Measurements from ENCODE around the gene EHD1. TPM values are rescaled to one million over a fixed set of nuclear protein-coding genes. Genes with fewer than 3 reads are reported as not detected.

Gene EHD1
- total and polyA plus RNA-seq, 9 of the 15 experiments (the other 6 are each of a cell fraction or from before 2014, with no cell fraction given), result 0.46 to 65.0 (median 16.4) TPM

DNA sequence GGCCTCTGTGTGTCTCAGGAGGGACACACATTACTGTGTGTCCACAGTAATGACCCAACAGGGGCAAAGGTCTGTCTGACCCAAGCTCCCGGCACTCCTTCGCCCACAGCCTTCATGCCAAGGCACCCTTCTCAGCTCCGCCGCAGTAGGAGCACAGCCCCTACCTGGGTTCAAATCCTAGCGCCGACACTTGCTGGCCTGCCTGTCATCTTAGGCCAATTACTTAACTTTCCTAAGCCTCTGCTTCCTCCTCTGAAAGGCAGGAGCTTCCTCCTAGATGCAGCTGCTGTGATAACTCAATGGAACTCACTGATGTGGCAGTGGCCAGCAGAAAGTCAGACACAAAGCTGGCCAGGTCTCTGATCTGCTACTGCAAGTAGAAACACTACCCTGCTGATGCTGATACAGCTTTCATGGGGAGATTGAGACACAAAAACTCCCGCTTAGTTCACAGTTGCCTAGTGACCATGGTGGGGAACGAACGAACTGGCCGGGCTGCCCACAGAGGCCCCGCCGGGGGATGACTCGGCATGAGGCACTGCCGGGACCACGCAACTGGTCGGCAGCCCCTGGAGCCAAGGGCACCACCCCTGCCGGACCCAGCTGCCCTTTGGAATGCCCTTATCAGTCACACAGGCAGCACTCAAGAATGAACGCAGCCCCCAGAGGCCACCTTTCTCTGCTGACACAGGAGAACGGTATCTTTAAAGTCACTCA, 8.1 kb downstream of the EHD1 start (continued):
- TF ChIP-seq, protein P1, sequence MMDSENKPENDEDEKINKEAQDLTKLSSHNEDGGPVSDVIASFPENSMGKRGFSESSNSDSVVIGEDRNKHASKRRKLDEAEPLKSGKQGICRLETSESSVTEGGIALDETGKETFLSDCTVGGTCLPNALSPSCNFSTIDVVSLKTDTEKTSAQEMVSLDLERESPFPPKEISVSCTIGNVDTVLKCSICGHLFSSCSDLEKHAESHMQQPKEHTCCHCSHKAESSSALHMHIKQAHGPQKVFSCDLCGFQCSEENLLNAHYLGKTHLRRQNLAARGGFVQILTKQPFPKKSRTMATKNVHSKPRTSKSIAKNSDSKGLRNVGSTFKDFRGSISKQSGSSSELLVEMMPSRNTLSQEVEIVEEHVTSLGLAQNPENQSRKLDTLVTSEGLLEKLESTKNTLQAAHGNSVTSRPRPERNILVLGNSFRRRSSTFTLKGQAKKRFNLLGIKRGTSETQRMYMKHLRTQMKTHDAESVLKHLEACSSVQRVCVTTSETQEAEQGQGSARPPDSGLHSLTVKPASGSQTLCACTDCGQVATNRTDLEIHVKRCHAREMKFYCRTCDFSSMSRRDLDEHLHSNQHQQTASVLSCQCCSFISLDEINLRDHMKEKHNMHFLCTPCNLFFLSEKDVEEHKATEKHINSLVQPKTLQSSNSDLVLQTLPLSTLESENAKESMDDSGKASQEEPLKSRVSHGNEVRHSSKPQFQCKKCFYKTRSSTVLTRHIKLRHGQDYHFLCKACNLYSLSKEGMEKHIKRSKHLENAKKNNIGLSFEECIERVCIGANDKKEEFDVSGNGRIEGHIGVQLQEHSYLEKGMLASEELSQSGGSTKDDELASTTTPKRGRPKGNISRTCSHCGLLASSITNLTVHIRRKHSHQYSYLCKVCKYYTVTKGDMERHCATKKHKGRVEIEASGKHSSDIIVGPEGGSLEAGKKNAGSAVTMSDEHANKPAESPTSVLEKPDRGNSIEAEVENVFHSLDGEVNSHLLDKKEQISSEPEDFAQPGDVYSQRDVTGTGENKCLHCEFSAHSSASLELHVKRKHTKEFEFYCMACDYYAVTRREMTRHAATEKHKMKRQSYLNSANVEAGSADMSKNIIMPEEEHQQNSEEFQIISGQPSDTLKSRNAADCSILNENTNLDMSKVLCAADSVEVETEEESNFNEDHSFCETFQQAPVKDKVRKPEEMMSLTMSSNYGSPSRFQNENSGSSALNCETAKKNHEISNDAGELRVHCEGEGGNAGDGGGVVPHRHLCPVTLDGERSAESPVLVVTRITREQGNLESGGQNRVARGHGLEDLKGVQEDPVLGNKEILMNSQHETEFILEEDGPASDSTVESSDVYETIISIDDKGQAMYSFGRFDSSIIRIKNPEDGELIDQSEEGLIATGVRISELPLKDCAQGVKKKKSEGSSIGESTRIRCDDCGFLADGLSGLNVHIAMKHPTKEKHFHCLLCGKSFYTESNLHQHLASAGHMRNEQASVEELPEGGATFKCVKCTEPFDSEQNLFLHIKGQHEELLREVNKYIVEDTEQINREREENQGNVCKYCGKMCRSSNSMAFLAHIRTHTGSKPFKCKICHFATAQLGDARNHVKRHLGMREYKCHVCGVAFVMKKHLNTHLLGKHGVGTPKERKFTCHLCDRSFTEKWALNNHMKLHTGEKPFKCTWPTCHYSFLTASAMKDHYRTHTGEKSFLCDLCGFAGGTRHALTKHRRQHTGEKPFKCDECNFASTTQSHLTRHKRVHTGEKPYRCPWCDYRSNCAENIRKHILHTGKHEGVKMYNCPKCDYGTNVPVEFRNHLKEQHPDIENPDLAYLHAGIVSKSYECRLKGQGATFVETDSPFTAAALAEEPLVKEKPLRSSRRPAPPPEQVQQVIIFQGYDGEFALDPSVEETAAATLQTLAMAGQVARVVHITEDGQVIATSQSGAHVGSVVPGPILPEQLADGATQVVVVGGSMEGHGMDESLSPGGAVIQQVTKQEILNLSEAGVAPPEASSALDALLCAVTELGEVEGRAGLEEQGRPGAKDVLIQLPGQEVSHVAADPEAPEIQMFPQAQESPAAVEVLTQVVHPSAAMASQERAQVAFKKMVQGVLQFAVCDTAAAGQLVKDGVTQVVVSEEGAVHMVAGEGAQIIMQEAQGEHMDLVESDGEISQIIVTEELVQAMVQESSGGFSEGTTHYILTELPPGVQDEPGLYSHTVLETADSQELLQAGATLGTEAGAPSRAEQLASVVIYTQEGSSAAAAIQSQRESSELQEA (IDR thresholded peaks at IDR 0.05; ENCODE audit: low read depth), result no peak
- TF ChIP-seq E2F3 (CRISPR knock-in tag; IDR thresholded peaks at IDR 0.05) (no peak), ZNF507 (tag; conservative IDR thresholded peaks at IDR 0.05) (no peak), HMGN3 (IDR thresholded peaks at IDR 0.05; ENCODE audit: borderline replicate concordance, extremely low read depth, insufficient read length, low read depth, low read length) (peak; percentile 45), CREM (IDR thresholded peaks at IDR 0.05; ENCODE audit: low read depth) (no peak), NFIX (CRISPR knock-in tag; IDR thresholded peaks at IDR 0.05; ENCODE audit: low read depth) (no peak), ZNF133 (CRISPR knock-in tag; IDR thresholded peaks at IDR 0.05) (no peak), ZNF75A (CRISPR knock-in tag; IDR thresholded peaks at IDR 0.05) (no peak), CREB1 (IDR thresholded peaks at IDR 0.05) (no peak), CREB1 (CRISPR knock-in tag; IDR thresholded peaks at IDR 0.05) (no peak), HNRNPUL1 (IDR thresholded peaks at IDR 0.05; ENCODE audit: low read length) (no peak), CHD1 (IDR thresholded peaks at IDR 0.05; ENCODE audit: low read length) (no peak), TCF7 (IDR thresholded peaks at IDR 0.05; ENCODE audit: borderline replicate concordance) (no peak), HCFC1 (IDR thresholded peaks at IDR 0.05; ENCODE audit: low read depth, low read length) (no peak), RFX5 (IDR thresholded peaks at IDR 0.05; ENCODE audit: low read depth, low read length) (no peak), NCOA4 (IDR thresholded peaks at IDR 0.05; ENCODE audit: partially characterized antibody) (no peak)
- TF ChIP-seq, protein P2, sequence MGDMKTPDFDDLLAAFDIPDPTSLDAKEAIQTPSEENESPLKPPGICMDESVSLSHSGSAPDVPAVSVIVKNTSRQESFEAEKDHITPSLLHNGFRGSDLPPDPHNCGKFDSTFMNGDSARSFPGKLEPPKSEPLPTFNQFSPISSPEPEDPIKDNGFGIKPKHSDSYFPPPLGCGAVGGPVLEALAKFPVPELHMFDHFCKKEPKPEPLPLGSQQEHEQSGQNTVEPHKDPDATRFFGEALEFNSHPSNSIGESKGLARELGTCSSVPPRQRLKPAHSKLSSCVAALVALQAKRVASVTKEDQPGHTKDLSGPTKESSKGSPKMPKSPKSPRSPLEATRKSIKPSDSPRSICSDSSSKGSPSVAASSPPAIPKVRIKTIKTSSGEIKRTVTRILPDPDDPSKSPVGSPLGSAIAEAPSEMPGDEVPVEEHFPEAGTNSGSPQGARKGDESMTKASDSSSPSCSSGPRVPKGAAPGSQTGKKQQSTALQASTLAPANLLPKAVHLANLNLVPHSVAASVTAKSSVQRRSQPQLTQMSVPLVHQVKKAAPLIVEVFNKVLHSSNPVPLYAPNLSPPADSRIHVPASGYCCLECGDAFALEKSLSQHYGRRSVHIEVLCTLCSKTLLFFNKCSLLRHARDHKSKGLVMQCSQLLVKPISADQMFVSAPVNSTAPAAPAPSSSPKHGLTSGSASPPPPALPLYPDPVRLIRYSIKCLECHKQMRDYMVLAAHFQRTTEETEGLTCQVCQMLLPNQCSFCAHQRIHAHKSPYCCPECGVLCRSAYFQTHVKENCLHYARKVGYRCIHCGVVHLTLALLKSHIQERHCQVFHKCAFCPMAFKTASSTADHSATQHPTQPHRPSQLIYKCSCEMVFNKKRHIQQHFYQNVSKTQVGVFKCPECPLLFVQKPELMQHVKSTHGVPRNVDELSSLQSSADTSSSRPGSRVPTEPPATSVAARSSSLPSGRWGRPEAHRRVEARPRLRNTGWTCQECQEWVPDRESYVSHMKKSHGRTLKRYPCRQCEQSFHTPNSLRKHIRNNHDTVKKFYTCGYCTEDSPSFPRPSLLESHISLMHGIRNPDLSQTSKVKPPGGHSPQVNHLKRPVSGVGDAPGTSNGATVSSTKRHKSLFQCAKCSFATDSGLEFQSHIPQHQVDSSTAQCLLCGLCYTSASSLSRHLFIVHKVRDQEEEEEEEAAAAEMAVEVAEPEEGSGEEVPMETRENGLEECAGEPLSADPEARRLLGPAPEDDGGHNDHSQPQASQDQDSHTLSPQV (IDR thresholded peaks at IDR 0.05), result peak; percentile 68; the same call in 1 of the 2 replicates

Data from K562 (cell line).